ENCODE measurements around the gene RARG. TPM values are rescaled to one million over a fixed set of nuclear protein-coding genes. Genes with fewer than 3 reads are reported as not detected.
A peak's percentile ranks its signal among the peaks of the same experiment; 100 is the strongest.

Gene RARG
- 74.5 and 89.9 TPM in 2 replicates for total RNA-seq (ENCODE audit: low replicate concordance)
- long read RNA-seq, partial matches to known transcripts, result 3 of 4 reads
- long read RNA-seq, other reads (novel, unspliced or antisense), result 1 of 4 reads

GRCh38 chr12:53231921-53232645 lies at the start of gene RARG:
TSS of gene RARG (minus strand) at chr12:53232209. CDS start at chr12:53227545, 4,664 bp downstream.
- no peak for TF ChIP-seq CTCF (conservative IDR thresholded peaks at IDR 0.05)
- Mint-ChIP-seq H3K36me3 (peaks cover 1% of the 10 kb centered on the region), H3K27ac (peak within 1 kb of the TSS; percentile 90), H3K9me3 (no peaks in the 10 kb centered on the region), H3K4me3 (peak within 1 kb of the TSS; percentile 93), H3K4me1 (ENCODE audit: unreplicated experiment) (peaks cover 48% of the 10 kb centered on the region), H3K27me3 (peaks cover 3% of the 10 kb centered on the region)
- no peak for DNase-seq (ENCODE audit: extremely low spot score, unreplicated experiment)

DNA sequence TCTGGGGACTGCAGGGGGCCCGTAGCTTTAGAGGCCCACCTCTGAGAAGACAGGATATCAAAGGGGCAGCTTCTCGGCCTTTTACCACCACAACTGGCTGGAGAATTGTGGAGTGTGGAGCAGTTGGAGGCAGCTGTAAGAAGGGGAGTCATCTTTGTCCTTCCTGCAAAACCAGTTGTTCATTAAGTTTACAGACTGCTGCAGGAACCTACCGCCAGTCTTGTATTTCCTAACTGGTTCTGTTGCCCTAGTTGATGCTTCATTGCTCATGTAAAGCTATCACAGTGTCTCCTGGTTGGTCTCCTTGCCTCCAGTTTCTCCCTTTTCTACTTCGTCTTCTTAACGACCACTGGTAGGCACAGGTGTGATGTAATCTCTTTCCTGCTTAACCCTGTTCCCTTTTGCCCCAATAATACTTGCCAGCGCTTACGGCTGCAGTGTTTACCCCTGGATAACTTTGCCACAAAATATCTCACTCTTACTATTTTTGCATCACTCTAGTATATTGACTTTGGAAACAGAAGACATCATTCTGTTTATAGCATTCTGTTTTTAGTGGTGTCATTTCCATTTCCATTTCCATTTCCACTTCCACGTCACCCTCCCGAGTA lies 48.0 kb upstream of the RARG start:
- Mint-ChIP-seq H3K4me3 (no peak overlapping the region), H3K36me3 (peaks cover 13% of the 10 kb centered on the region), H3K9me3 (no peaks in the 10 kb centered on the region), H3K27me3 (no peaks in the 10 kb centered on the region), H3K4me1 (ENCODE audit: unreplicated experiment) (no peaks in the 10 kb centered on the region), H3K27ac (peak overlapping the region; percentile 5)
- TF ChIP-seq CTCF (conservative IDR thresholded peaks at IDR 0.05), result no peak
- no peak for DNase-seq (ENCODE audit: extremely low spot score, unreplicated experiment)

DNA sequence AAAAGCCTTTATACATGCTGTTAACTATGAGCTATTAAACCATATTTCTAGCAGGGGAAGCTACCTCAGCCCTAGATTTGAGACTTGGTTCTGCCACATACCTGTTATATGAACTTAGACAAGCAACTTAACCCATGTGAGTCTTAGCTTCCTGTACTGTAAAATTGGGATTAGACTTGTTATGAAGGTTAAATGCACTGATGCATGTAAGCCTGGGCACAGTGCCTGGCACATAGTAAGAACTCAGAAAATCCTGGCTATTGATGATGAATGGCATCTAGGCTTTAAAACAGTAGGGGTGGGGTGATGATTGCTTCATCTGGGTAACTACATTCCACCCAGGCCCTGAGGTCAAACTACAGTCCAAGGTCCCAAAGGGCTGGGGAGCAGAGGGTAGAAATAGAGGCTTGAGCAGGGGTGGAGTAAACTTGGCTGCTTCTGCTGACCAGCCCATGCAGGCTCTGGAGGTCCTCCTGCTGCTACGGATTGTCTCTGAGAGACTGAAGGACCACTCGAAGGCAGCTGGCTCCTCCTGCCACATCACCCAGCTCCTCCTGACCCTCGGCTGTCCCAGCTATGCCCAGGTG lies 47.4 kb upstream of the RARG start:
- Mint-ChIP-seq H3K36me3 (peaks cover 17% of the 10 kb centered on the region), H3K27me3 (no peaks in the 10 kb centered on the region), H3K4me1 (ENCODE audit: unreplicated experiment) (no peaks in the 10 kb centered on the region), H3K4me3 (no peak overlapping the region), H3K9me3 (no peaks in the 10 kb centered on the region), H3K27ac (no peak overlapping the region)
- no peak for TF ChIP-seq CTCF (conservative IDR thresholded peaks at IDR 0.05)
- DNase-seq (ENCODE audit: extremely low spot score, unreplicated experiment), result no peak

GRCh38 chr12:53277981-53278380 lies 46.0 kb upstream of the RARG start:
- no peaks in the 10 kb centered on the region for H3K4me1 Mint-ChIP-seq (ENCODE audit: unreplicated experiment)
- H3K9me3 Mint-ChIP-seq, result no peaks in the 10 kb centered on the region
- peaks cover 16% of the 10 kb centered on the region for H3K36me3 Mint-ChIP-seq
- DNase-seq (ENCODE audit: extremely low spot score, unreplicated experiment), result no peak
- no peaks in the 10 kb centered on the region for H3K27me3 Mint-ChIP-seq
- no peak overlapping the region for H3K4me3 Mint-ChIP-seq
- TF ChIP-seq CTCF (conservative IDR thresholded peaks at IDR 0.05), result no peak
- no peak overlapping the region for H3K27ac Mint-ChIP-seq

- Mint-ChIP-seq H3K36me3 (peaks cover 16% of the 10 kb centered on the region), H3K27me3 (no peaks in the 10 kb centered on the region), H3K27ac (no peak overlapping the region), H3K9me3 (no peaks in the 10 kb centered on the region), H3K4me3 (no peak overlapping the region), H3K4me1 (ENCODE audit: unreplicated experiment) (peaks cover 5% of the 10 kb centered on the region)
- DNase-seq (ENCODE audit: extremely low spot score, unreplicated experiment), result no peak
- no peak for TF ChIP-seq CTCF (conservative IDR thresholded peaks at IDR 0.05)
Measured at GRCh38 chr12:53276511-53276910, 44.5 kb upstream of the RARG start.
